Endothelial cell of umbilical vein (primary cell): ENCODE results near the gene USP31. TPM values are rescaled to one million over a fixed set of nuclear protein-coding genes. Genes with fewer than 3 reads are reported as not detected.
A peak's percentile ranks its signal among the peaks of the same experiment; 100 is the strongest.

ENCODE experiments used
- BruUV-seq: library from RNA; stranded (reverse); fragments of 400-500 nt; replicated peaks from 2 replicates; lab custom pipeline; 2021; lab: Mats Ljungman, UMichigan
- CTCF ChIA-PET: fragments of 300-600, 350-600 bp; sonication (Branson Sonifier 250); formaldehyde crosslinking; loops from one replicate; lab custom pipeline; 2021; ENCODE audit warnings: antibody characterized with exemption, inconsistent platforms; lab: Charles Lee
- POLR2A ChIA-PET: fragments of 300-600, 350-600 bp; sonication (Branson Sonifier 250); formaldehyde crosslinking; loops from one replicate; lab custom pipeline; 2021; ENCODE audit warnings: antibody characterized with exemption, inconsistent platforms; lab: Charles Lee
- DNase-seq: peaks from one replicate; pipeline ENCODE4 v3.0.0-alpha.2; 2011; ENCODE audit warnings: low read depth, low spot score
- FAIRE-seq: peaks from 2 replicates; lab custom pipeline; 2011; peaks lifted over from hg19 to GRCh38; lab: Jason Lieb, UNC
- H2AFZ ChIP-seq: 2 replicates; pipeline ENCODE4 v1.6.0; 2012; ENCODE audit warnings: low read depth, low read length, control low read depth, inconsistent platforms
- H3K27ac ChIP-seq: 2 replicates; pipeline ENCODE4 v1.5.1; 2011; ENCODE audit warnings: low read depth, mild to moderate bottlenecking, control low read depth, low read length, moderate library complexity; ENCODE audit not compliant: insufficient read depth
- H3K27me3 ChIP-seq, 2 experiments: 2 replicates each; pipeline versions ENCODE4 v1.6.0 to v1.6.1; 2011; ENCODE audit warnings: low read length in 2 of 2, mixed read lengths in 1 of 2; ENCODE audit not compliant: control insufficient read depth in 2 of 2, insufficient read depth in 2 of 2
- H3K36me3 ChIP-seq, 2 experiments: 2 replicates in 1 of 2; 3 replicates in 1 of 2; pipeline ENCODE4 v1.5.1; 2011; ENCODE audit warnings: low read length in 2 of 2, mild to moderate bottlenecking in 1 of 2, moderate library complexity in 1 of 2; ENCODE audit not compliant: control insufficient read depth in 2 of 2, insufficient read depth in 2 of 2; ENCODE audit errors: extremely low read depth in 1 of 2
- H3K4me1 ChIP-seq: 3 replicates; pipeline ENCODE4 v1.5.1; 2011; ENCODE audit warnings: mild to moderate bottlenecking, low read length; ENCODE audit not compliant: control insufficient read depth, insufficient read depth; ENCODE audit errors: extremely low read depth
- H3K4me2 ChIP-seq: 2 replicates; pipeline ENCODE4 v1.6.1; 2011; ENCODE audit warnings: low read length, control low read depth, mixed read lengths; ENCODE audit not compliant: insufficient read depth
- H3K4me3 ChIP-seq, 3 experiments: fragments of 200-600 bp in 1 of 3; sonication (generic), shearing (Covaris generic) in 1 of 3; replicated peaks in 1 of 3; 2 replicates each; pipeline ENCODE4 v1.5.1; 2011 to 2016; ENCODE audit warnings: control low read depth in 3 of 3, low read length in 3 of 3, mild to moderate bottlenecking in 2 of 3, inconsistent platforms in 1 of 3, low read depth in 1 of 3, moderate library complexity in 1 of 3; ENCODE audit not compliant: insufficient read depth in 1 of 3
- H3K79me2 ChIP-seq: 2 replicates; pipeline ENCODE4 v1.6.0; 2012; ENCODE audit warnings: low read length, inconsistent platforms; ENCODE audit not compliant: control insufficient read depth, insufficient read depth
- H3K9ac ChIP-seq: replicated peaks from 2 replicates; pipeline ENCODE3; 2011; ENCODE audit warnings: low read length, control low read depth; ENCODE audit not compliant: insufficient read depth; ENCODE audit errors: extremely low read depth
- H3K9me1 ChIP-seq: replicated peaks from 3 replicates; pipeline ENCODE4 v1.6.0; 2011; ENCODE audit warnings: mild to moderate bottlenecking, low read length; ENCODE audit not compliant: control insufficient read depth, insufficient read depth; ENCODE audit errors: extremely low read depth
- H3K9me3 ChIP-seq: replicated peaks from 2 replicates; pipeline ENCODE4 v1.5.1; 2012; ENCODE audit warnings: low read length, inconsistent platforms; ENCODE audit not compliant: control insufficient read depth, insufficient read depth
- H4K20me1 ChIP-seq: replicated peaks from 2 replicates; pipeline ENCODE3; 2011; ENCODE audit warnings: mild to moderate bottlenecking, low read length; ENCODE audit not compliant: control insufficient read depth, insufficient read depth; ENCODE audit errors: extremely low read depth
- CTCF ChIP-seq, 2 donors: IDR thresholded peaks; 1 replicate in 1 of 2; 2 replicates in 1 of 2; pipeline ENCODE4 v1.5.1; 2011; ENCODE audit warnings: low read length in 2 of 2, mild to moderate bottlenecking in 2 of 2, moderate library complexity in 2 of 2, control low read depth in 1 of 2, inconsistent platforms in 1 of 2, low read depth in 1 of 2; ENCODE audit not compliant: insufficient read depth in 1 of 2; ENCODE audit errors: extremely low read depth in 1 of 2
- FOS ChIP-seq: IDR thresholded peaks from 2 replicates; pipeline ENCODE4 v1.6.1; 2011; ENCODE audit warnings: mild to moderate bottlenecking, low read length, moderate library complexity, borderline replicate concordance; ENCODE audit not compliant: insufficient read depth
- GATA2 ChIP-seq: IDR thresholded peaks from 2 replicates; pipeline ENCODE4 v1.7.0; 2011; ENCODE audit warnings: low read depth, mild to moderate bottlenecking, moderate library complexity, mixed read lengths, low read length; ENCODE audit not compliant: insufficient read length, insufficient read depth
- MYC ChIP-seq: IDR thresholded peaks from one replicate; pipeline ENCODE4 v1.6.1; 2011; ENCODE audit warnings: mild to moderate bottlenecking, low read depth, low read length
- POLR2AphosphoS5 ChIP-seq: IDR thresholded peaks from 2 replicates; pipeline ENCODE4 v1.6.1; 2012; ENCODE audit warnings: low read depth, mild to moderate bottlenecking, control low read depth, low read length, moderate library complexity; ENCODE audit not compliant: insufficient read depth
- dilution Hi-C: fragments of 300-500 bp; cut with MboI; formaldehyde crosslinking; loops from one replicate; pipeline ENCODE4 v1.15.0; 2019; ENCODE audit warnings: low sequenced_read_pairs; ENCODE audit not compliant: extremely low pct_ligation_motif_present
- intact Hi-C: fragments of 100-400 bp; cut with micrococcal nuclease; formaldehyde crosslinking; loops from one replicate; pipeline ENCODE4 v1.10.0; 2022
- polyA plus RNA-seq, 4 experiments: library from polyadenylated mRNA; depleted of rRNA in 3 of 4; stranded (reverse) in 3 of 4; unstranded in 1 of 4; fragments of >200 nt; gene quantifications; 2 replicates each; pipeline versions ENCODE4 v1.2.1 to v1.2.3, GENCODE V29; 2011 to 2012; ENCODE audit warnings: missing spikeins in 1 of 4
- total RNA-seq: library from RNA; stranded (reverse); gene quantifications from 2 replicates; pipeline ENCODE4 v1.2.3, GENCODE V29; 2021
- TF ChIP-seq, protein P1 (sequence below): IDR thresholded peaks from 2 replicates; pipeline ENCODE4 v1.6.1; 2011; ENCODE audit not compliant: insufficient read depth, insufficient read length

Gene USP31
- total and polyA plus RNA-seq, 2 donors (not counting 3 experiments of a cell fraction or from before 2014, with no cell fraction given) = 14.5 to 42.4 TPM

DNA sequence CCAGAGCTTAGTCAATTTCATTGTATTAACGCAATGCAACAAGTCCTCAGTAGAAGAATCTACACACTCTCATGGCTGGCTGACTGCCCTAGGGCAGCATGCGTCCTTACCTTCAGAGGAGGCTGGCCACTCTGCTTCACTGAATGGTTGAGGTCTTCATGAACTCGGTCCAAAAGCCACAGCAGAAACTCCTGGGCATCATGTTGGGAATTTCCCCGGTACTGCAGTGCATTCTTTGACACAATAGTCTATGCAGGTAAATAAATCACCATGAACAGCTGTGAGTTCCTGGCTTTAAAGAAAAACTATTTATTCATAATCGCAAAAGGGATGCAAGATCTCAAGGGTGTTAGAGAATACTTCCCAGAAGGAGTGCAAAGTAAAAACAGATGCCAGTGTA lies 41.3 kb downstream of the USP31 start:
- peaks cover 8 to 10% of the 10 kb centered on the region in 2 experiments for H3K36me3 ChIP-seq
- ChIA-PET POLR2A (interaction anchor here (0.6 kb wide), 1 partner anchor 541 kb away, joined by 9 read pairs; no protein-coding TSS in a partner anchor), CTCF (interaction anchor here (1.3 kb wide), 1 partner anchor 328 kb away, joined by 3 read pairs; no protein-coding TSS in a partner anchor)
- dilution Hi-C loops = no loop called here
- H3K4me3 ChIP-seq = no peak overlapping the region
- H3K4me2 ChIP-seq = no peak overlapping the region
- no peaks in the 10 kb centered on the region for H3K4me1 ChIP-seq
- no peaks in the 10 kb centered on the region for H3K9me1 ChIP-seq
- H4K20me1 ChIP-seq = no peaks in the 10 kb centered on the region
- H3K79me2 ChIP-seq = peaks cover 35% of the 10 kb centered on the region
- no peaks in the 10 kb centered on the region for H3K9me3 ChIP-seq
- H3K27me3 ChIP-seq = no peaks in the 10 kb centered on the region
- BruUV-seq = no TSS peak
- DNase-seq (peak; percentile 65), FAIRE-seq (no peak)
- no peak overlapping the region for H3K27ac ChIP-seq
- no peak overlapping the region for H3K9ac ChIP-seq
- no peak overlapping the region for H2AFZ ChIP-seq
- TF ChIP-seq MYC (no peak), CTCF (IDR thresholded peaks at IDR 0.05; ENCODE audit: extremely low read depth in 1 of 2, insufficient read depth in 1 of 2, low read depth in 1 of 2, low read length in 2 of 2) (no peak), GATA2 (no peak)
- TF ChIP-seq, protein P1, sequence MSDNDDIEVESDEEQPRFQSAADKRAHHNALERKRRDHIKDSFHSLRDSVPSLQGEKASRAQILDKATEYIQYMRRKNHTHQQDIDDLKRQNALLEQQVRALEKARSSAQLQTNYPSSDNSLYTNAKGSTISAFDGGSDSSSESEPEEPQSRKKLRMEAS = no peak
- intact Hi-C loops = no loop called here

- Histone ChIP-seq H3K79me2 (peaks cover 32% of the 10 kb centered on the region), H3K9me1 (no peaks in the 10 kb centered on the region), H4K20me1 (no peaks in the 10 kb centered on the region), H3K4me3 (no peak overlapping the region), H3K27me3 (no peaks in the 10 kb centered on the region), H3K4me1 (no peaks in the 10 kb centered on the region), H3K36me3 (peaks cover 10 to 12% of the 10 kb centered on the region in 2 experiments), H3K4me2 (no peak overlapping the region), H2AFZ (no peak overlapping the region), H3K27ac (no peak overlapping the region), H3K9ac (no peak overlapping the region), H3K9me3 (no peaks in the 10 kb centered on the region)
- FAIRE-seq (no peak), DNase-seq (no peak)
- ChIA-PET CTCF (interaction anchor here (1.3 kb wide), 1 partner anchor 329 kb away, joined by 3 read pairs; no protein-coding TSS in a partner anchor), POLR2A (interaction anchor here (0.6 kb wide), 1 partner anchor 542 kb away, joined by 9 read pairs; no protein-coding TSS in a partner anchor)
- intact Hi-C loops (no loop called here), dilution Hi-C loops (no loop called here)
- TF ChIP-seq FOS (no peak), GATA2 (no peak), POLR2AphosphoS5 (no peak), MYC (no peak)
- TF ChIP-seq, protein P1 = no peak
- no TSS peak for BruUV-seq
Measured at GRCh38 chr16:23107117-23107516, 42.1 kb downstream of the USP31 start.
